DOHH2 (cell line): Measurements from ENCODE around the gene EXOSC7.

Experiments
- H3F3A ChIP-seq: fragments of 200-600 bp; sonication (generic), shearing (Covaris generic); 2 replicates; pipeline ENCODE4 v1.6.0; 2016; ENCODE audit warnings: antibody characterized with exemption, mild to moderate bottlenecking; ENCODE audit not compliant: control insufficient read depth, insufficient read depth
- H3K27ac ChIP-seq: fragments of 200-600 bp; sonication (generic); 2 replicates; pipeline ENCODE4 v1.5.1; 2014; ENCODE audit warnings: low read depth, mild to moderate bottlenecking, low read length, moderate library complexity
- H3K27me3 ChIP-seq: fragments of 200-600 bp; sonication (generic); 2 replicates; pipeline ENCODE4 v1.6.1; 2014; ENCODE audit warnings: mild to moderate bottlenecking, low read length, mixed read lengths; ENCODE audit not compliant: control insufficient read depth
- H3K36me3 ChIP-seq: fragments of 200-600 bp; sonication (generic); 2 replicates; pipeline ENCODE4 v1.6.1; 2014; ENCODE audit warnings: mild to moderate bottlenecking, low read length, moderate library complexity, mixed read lengths; ENCODE audit not compliant: control insufficient read depth
- H3K4me1 ChIP-seq: fragments of 200-600 bp; sonication (generic); 2 replicates; pipeline ENCODE4 v1.6.1; 2014; ENCODE audit warnings: mild to moderate bottlenecking, low read length, mixed read lengths; ENCODE audit not compliant: control insufficient read depth
- H3K4me2 ChIP-seq: fragments of 200-600 bp; sonication (generic); 2 replicates; pipeline ENCODE4 v1.6.0; 2014; ENCODE audit warnings: mild to moderate bottlenecking, low read length, moderate library complexity
- H3K4me3 ChIP-seq: fragments of 200-600 bp; sonication (generic); 2 replicates; pipeline ENCODE4 v1.5.1; 2014; ENCODE audit warnings: mild to moderate bottlenecking, low read length, mixed read lengths
- H3K79me2 ChIP-seq: fragments of 200-600 bp; sonication (generic); 2 replicates; pipeline ENCODE4 v1.6.1; 2014; ENCODE audit warnings: mild to moderate bottlenecking, low read length, mixed read lengths; ENCODE audit not compliant: control insufficient read depth
- H3K9me2 ChIP-seq: fragments of 200-600 bp; sonication (generic); replicated peaks from 2 replicates; pipeline ENCODE4 v1.6.1; 2014; ENCODE audit warnings: mild to moderate bottlenecking, low read length, mixed read lengths; ENCODE audit not compliant: control insufficient read depth
- H3K9me3 ChIP-seq: fragments of 200-600 bp; sonication (generic); 2 replicates; pipeline ENCODE4 v1.6.1; 2014; ENCODE audit warnings: antibody characterized with exemption, low read length, mixed read lengths; ENCODE audit not compliant: control insufficient read depth, insufficient read depth
- H4K20me1 ChIP-seq: fragments of 200-600 bp; sonication (generic); 2 replicates; pipeline ENCODE4 v1.6.0; 2014; ENCODE audit warnings: low read depth, mild to moderate bottlenecking, antibody characterized with exemption, low read length, moderate library complexity; ENCODE audit not compliant: control insufficient read depth, insufficient read depth
- EZH2phosphoT487 ChIP-seq: fragments of 200-600 bp; sonication (generic); IDR thresholded peaks from 2 replicates; pipeline ENCODE4 v1.6.1; 2017; ENCODE audit warnings: borderline replicate concordance, mild to moderate bottlenecking, antibody characterized with exemption, low read length, moderate library complexity, mixed read lengths
- TF ChIP-seq, protein P1 (sequence below): fragments of 200-600 bp; sonication (generic); IDR thresholded peaks from one replicate; pipeline ENCODE4 v1.5.1; 2014; ENCODE audit warnings: antibody characterized with exemption, mild to moderate bottlenecking, low read depth, low read length; ENCODE audit not compliant: poor library complexity, severe bottlenecking

Gene EXOSC7

DNA sequence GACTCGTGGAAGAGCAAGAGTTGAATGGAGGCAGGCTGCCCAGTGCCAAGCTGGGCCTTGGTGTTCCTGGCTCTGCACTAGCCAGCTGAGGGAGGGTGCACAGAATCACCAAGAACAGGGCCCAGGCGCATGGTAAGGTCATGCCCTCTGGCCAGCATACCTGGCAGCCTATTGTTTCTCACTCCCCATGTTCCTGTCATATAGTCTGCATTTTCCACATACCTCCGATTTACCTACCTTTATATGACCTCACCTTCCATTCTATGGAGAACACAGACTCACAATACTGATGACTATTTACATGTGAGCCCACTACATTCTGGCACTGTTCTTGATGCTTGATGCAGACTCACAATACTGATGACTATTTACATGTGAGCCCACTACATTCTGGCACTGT lies 55.5 kb downstream of the EXOSC7 start:
- TF ChIP-seq, protein P1, sequence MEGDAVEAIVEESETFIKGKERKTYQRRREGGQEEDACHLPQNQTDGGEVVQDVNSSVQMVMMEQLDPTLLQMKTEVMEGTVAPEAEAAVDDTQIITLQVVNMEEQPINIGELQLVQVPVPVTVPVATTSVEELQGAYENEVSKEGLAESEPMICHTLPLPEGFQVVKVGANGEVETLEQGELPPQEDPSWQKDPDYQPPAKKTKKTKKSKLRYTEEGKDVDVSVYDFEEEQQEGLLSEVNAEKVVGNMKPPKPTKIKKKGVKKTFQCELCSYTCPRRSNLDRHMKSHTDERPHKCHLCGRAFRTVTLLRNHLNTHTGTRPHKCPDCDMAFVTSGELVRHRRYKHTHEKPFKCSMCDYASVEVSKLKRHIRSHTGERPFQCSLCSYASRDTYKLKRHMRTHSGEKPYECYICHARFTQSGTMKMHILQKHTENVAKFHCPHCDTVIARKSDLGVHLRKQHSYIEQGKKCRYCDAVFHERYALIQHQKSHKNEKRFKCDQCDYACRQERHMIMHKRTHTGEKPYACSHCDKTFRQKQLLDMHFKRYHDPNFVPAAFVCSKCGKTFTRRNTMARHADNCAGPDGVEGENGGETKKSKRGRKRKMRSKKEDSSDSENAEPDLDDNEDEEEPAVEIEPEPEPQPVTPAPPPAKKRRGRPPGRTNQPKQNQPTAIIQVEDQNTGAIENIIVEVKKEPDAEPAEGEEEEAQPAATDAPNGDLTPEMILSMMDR = no peak
- no peak for TF ChIP-seq EZH2phosphoT487
- H3K4me2 ChIP-seq = no peak overlapping the region
- no peaks in the 10 kb centered on the region for H4K20me1 ChIP-seq
- H3K27ac ChIP-seq = no peak overlapping the region
- no peaks in the 10 kb centered on the region for H3K36me3 ChIP-seq
- peaks cover 7% of the 10 kb centered on the region for H3K4me1 ChIP-seq
- H3K9me3 ChIP-seq = no peaks in the 10 kb centered on the region
- no peak overlapping the region for H3K4me3 ChIP-seq
- no peaks in the 10 kb centered on the region for H3F3A ChIP-seq
- peaks cover 3% of the 10 kb centered on the region for H3K27me3 ChIP-seq
- no peaks in the 10 kb centered on the region for H3K9me2 ChIP-seq
- H3K79me2 ChIP-seq = no peaks in the 10 kb centered on the region

DNA sequence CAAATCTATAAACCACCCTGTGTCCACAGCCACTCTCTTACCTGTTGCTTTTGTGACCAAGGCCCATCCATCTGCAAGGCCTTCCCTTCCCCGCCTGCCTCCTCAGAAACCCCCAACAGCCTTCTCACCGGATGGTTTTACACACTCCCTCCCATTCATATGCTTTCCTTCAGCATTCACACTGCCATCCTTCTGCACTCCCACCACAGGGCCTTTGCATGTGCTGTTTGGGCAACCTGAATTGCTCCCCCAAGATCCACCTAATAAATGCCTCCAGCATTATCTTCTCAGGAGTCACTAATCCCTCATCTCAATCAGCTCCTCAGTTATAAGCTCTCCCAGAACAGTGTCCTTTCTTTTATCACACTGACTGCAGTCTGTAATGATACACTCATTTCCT lies 56.1 kb downstream of the EXOSC7 start:
- Histone ChIP-seq H3K27me3 (peaks cover 3% of the 10 kb centered on the region), H3K9me3 (no peaks in the 10 kb centered on the region), H3K79me2 (no peaks in the 10 kb centered on the region), H3K9me2 (no peaks in the 10 kb centered on the region), H3K4me3 (no peak overlapping the region), H3K27ac (no peak overlapping the region), H3K4me2 (no peak overlapping the region), H4K20me1 (no peaks in the 10 kb centered on the region), H3K4me1 (peaks cover 7% of the 10 kb centered on the region), H3F3A (no peaks in the 10 kb centered on the region), H3K36me3 (no peaks in the 10 kb centered on the region)
- TF ChIP-seq, protein P1 = no peak
- no peak for TF ChIP-seq EZH2phosphoT487

DNA sequence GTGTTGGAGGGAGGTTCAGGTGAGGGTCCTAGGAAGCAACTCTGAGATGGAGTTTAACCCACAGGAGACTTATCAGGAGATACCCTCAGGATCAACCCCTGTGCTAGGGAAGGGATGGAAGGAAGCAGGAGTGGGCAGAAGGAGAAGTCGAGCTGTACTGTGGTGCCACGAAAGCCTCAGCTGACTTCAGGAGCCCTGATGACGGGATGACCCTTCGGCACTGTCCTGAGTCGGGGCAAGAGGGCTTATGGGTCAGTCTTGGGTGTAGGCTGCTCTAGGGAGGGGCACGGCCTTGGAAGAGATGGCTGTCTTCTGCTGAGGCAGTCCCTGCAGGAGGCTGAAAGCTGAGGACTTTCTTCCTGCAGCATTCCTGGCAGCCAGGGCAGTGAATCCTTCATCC lies 57.7 kb downstream of the EXOSC7 start:
- H3K9me2 ChIP-seq = no peaks in the 10 kb centered on the region
- no peaks in the 10 kb centered on the region for H3F3A ChIP-seq
- TF ChIP-seq, protein P1 = no peak
- TF ChIP-seq EZH2phosphoT487 = no peak
- no peak overlapping the region for H3K27ac ChIP-seq
- peaks cover 3% of the 10 kb centered on the region for H3K27me3 ChIP-seq
- peaks cover 7% of the 10 kb centered on the region for H3K4me1 ChIP-seq
- no peaks in the 10 kb centered on the region for H3K36me3 ChIP-seq
- no peaks in the 10 kb centered on the region for H3K79me2 ChIP-seq
- no peak overlapping the region for H3K4me2 ChIP-seq
- no peak overlapping the region for H3K4me3 ChIP-seq
- no peaks in the 10 kb centered on the region for H3K9me3 ChIP-seq
- H4K20me1 ChIP-seq = no peaks in the 10 kb centered on the region
